Measurements from ENCODE around the gene CCDC81. TPM values are rescaled to one million over a fixed set of nuclear protein-coding genes. Genes with fewer than 3 reads are reported as not detected.

CCDC81 gene
- total RNA-seq, 2 donors from 2014 or later: 33.3 to 34.0 TPM

GRCh38 chr11:86461892-86462291, 87.2 kb downstream of the CCDC81 start:
- no peak overlapping the region for H3K27ac ChIP-seq (ENCODE audit: low read depth, low read length)
- peaks cover 30% of the 10 kb centered on the region for H3K36me3 Mint-ChIP-seq (ENCODE audit: low read depth)
- 100% methylated on average over 1 of the region's 1 CpG; no CpG with 5 or more reads in 1 of the 2 experiments for WGBS, 2 experiments (ENCODE audit: insufficient coverage in 1 of 2, insufficient read length in 1 of 2)
- H3K9me3 ChIP-seq (ENCODE audit: control insufficient read depth, low read length): no peaks in the 10 kb centered on the region
- peaks cover 40% of the 10 kb centered on the region for H3K36me3 ChIP-seq (ENCODE audit: control insufficient read depth, insufficient read depth, low read length)
- DNase-seq: no peak
- H3K9ac ChIP-seq (ENCODE audit: extremely low read depth, low read length, poor library complexity, severe bottlenecking): no peak overlapping the region
- H3K4me3 Mint-ChIP-seq: no peak overlapping the region
- no peaks in the 10 kb centered on the region for H3K9me3 Mint-ChIP-seq
- no peak for TF ChIP-seq CTCF (conservative IDR thresholded peaks at IDR 0.05)
- H3K4me1 Mint-ChIP-seq: peaks cover 4% of the 10 kb centered on the region
- H3K27ac Mint-ChIP-seq: no peak overlapping the region
- H3K27me3 Mint-ChIP-seq (ENCODE audit: insufficient read depth): no peaks in the 10 kb centered on the region
- no peak overlapping the region for H3K4me3 ChIP-seq (ENCODE audit: low read length)
- no peaks in the 10 kb centered on the region for H3K4me1 ChIP-seq (ENCODE audit: control insufficient read depth, insufficient read depth, low read length)
- H3K27me3 ChIP-seq (ENCODE audit: control insufficient read depth, insufficient read depth, low read length, poor library complexity, severe bottlenecking): no peaks in the 10 kb centered on the region

- Mint-ChIP-seq H3K9me3 (no peaks in the 10 kb centered on the region), H3K27ac (no peak overlapping the region), H3K27me3 (ENCODE audit: insufficient read depth) (no peaks in the 10 kb centered on the region), H3K4me1 (peaks cover 4% of the 10 kb centered on the region), H3K36me3 (ENCODE audit: low read depth) (peaks cover 35% of the 10 kb centered on the region), H3K4me3 (no peak overlapping the region)
- H3K4me3 ChIP-seq (ENCODE audit: low read length): no peak overlapping the region
- TF ChIP-seq CTCF (conservative IDR thresholded peaks at IDR 0.05): no peak
- WGBS, 2 experiments (ENCODE audit: insufficient coverage in 1 of 2, insufficient read length in 1 of 2): 83 to 92% methylated on average over 3 to 7 of the region's 7 CpGs
- H3K9me3 ChIP-seq (ENCODE audit: control insufficient read depth, low read length): no peaks in the 10 kb centered on the region
- H3K27me3 ChIP-seq (ENCODE audit: control insufficient read depth, insufficient read depth, low read length, poor library complexity, severe bottlenecking): no peaks in the 10 kb centered on the region
- DNase-seq: peak; percentile 60
- no peak overlapping the region for H3K9ac ChIP-seq (ENCODE audit: extremely low read depth, low read length, poor library complexity, severe bottlenecking)
- H3K4me1 ChIP-seq (ENCODE audit: control insufficient read depth, insufficient read depth, low read length): no peaks in the 10 kb centered on the region
- peaks cover 42% of the 10 kb centered on the region for H3K36me3 ChIP-seq (ENCODE audit: control insufficient read depth, insufficient read depth, low read length)
- H3K27ac ChIP-seq (ENCODE audit: low read depth, low read length): no peak overlapping the region
Measured at GRCh38 chr11:86463120-86463519, 88.4 kb downstream of the CCDC81 start.

GRCh38 chr11:86463955-86464354, 89.3 kb downstream of the CCDC81 start:
- H3K36me3 Mint-ChIP-seq (ENCODE audit: low read depth): peaks cover 37% of the 10 kb centered on the region
- no peak for TF ChIP-seq CTCF (conservative IDR thresholded peaks at IDR 0.05)
- no peak overlapping the region for H3K27ac Mint-ChIP-seq
- H3K4me1 Mint-ChIP-seq: peaks cover 3% of the 10 kb centered on the region
- Histone ChIP-seq H3K27ac (ENCODE audit: low read depth, low read length) (no peak overlapping the region), H3K9ac (ENCODE audit: extremely low read depth, low read length, poor library complexity, severe bottlenecking) (no peak overlapping the region), H3K9me3 (ENCODE audit: control insufficient read depth, low read length) (no peaks in the 10 kb centered on the region), H3K4me3 (ENCODE audit: low read length) (no peak overlapping the region), H3K27me3 (ENCODE audit: control insufficient read depth, insufficient read depth, low read length, poor library complexity, severe bottlenecking) (no peaks in the 10 kb centered on the region), H3K36me3 (ENCODE audit: control insufficient read depth, insufficient read depth, low read length) (peaks cover 49% of the 10 kb centered on the region), H3K4me1 (ENCODE audit: control insufficient read depth, insufficient read depth, low read length) (no peaks in the 10 kb centered on the region)
- H3K9me3 Mint-ChIP-seq: no peaks in the 10 kb centered on the region
- no peaks in the 10 kb centered on the region for H3K27me3 Mint-ChIP-seq (ENCODE audit: insufficient read depth)
- no peak overlapping the region for H3K4me3 Mint-ChIP-seq
- 97% methylated on average over 5 of the region's 5 CpGs for WGBS, 2 experiments (ENCODE audit: insufficient coverage in 1 of 2, insufficient read length in 1 of 2)
- no peak for DNase-seq
